ENCODE results near the gene FZD2.

GRCh38 chr17:44556832-44557606 lies at the start of gene FZD2:
- TF ChIP-seq EZH2 (IDR thresholded peaks at IDR 0.05; ENCODE audit: insufficient read depth, poor library complexity, severe bottlenecking) (no peak), EZH2phosphoT487 (IDR thresholded peaks at IDR 0.05; ENCODE audit: insufficient read depth, low read depth) (no peak)
